H54 (cell line): ENCODE results near the gene ZNF8.
"Not testable (repeated sequence)": the region's sequence is repeated elsewhere in the genome, so short reads cannot be mapped to it uniquely, and the experiment has no call there.

ENCODE experiments used
- DNase-seq: peaks from one replicate; pipeline ENCODE4 v3.0.0; 2011; ENCODE audit warnings: low spot score, mixed read lengths; ENCODE audit not compliant: insufficient read length
- FAIRE-seq: peaks from 3 replicates; lab custom pipeline; 2011; peaks lifted over from hg19 to GRCh38; lab: Jason Lieb, UNC
- POLR2A ChIP-seq: IDR thresholded peaks from 2 replicates; pipeline ENCODE4 v1.6.1; 2011; ENCODE audit warnings: low read depth, mild to moderate bottlenecking, low read length

The ZNF8 gene

GRCh38 chr19:58334691-58335249 is 56.0 kb downstream of the ZNF8 start:
- TF ChIP-seq POLR2A: no peak
- DNase-seq (no peak), FAIRE-seq (no peak)

- no peak for DNase-seq
- TF ChIP-seq POLR2A: no peak
- no peak for FAIRE-seq
These were observed 56.9 kb downstream of the ZNF8 start for GRCh38 chr19:58335630-58336029.

- FAIRE-seq (no peak), DNase-seq (no peak)
- no peak for TF ChIP-seq POLR2A
These were observed 57.5 kb downstream of the ZNF8 start for GRCh38 chr19:58336216-58336615.

GRCh38 chr19:58336820-58337219 is 58.1 kb downstream of the ZNF8 start:
- DNase-seq (no peak), FAIRE-seq (no peak)
- no peak for TF ChIP-seq POLR2A

GRCh38 chr19:58338336-58338735 is 59.6 kb downstream of the ZNF8 start:
- no peak for TF ChIP-seq POLR2A
- no peak for FAIRE-seq

GRCh38 chr19:58338825-58339558 is 60.2 kb downstream of the ZNF8 start:
- DNase-seq: no peak
- no peak for FAIRE-seq
- no peak for TF ChIP-seq POLR2A

More at GRCh38 chr19:58338336-58338735, 59.6 kb downstream of the ZNF8 start:
- DNase-seq: no peak

GRCh38 chr19:58345558-58345957 is 66.8 kb downstream of the ZNF8 start:
- FAIRE-seq: no peak
- no peak for TF ChIP-seq POLR2A

GRCh38 chr19:58346961-58347929 is 68.5 kb downstream of the ZNF8 start:
- TF ChIP-seq POLR2A: peak; percentile 58
- DNase-seq: peak; percentile 83
- FAIRE-seq: no peak

More at GRCh38 chr19:58345558-58345957, 66.8 kb downstream of the ZNF8 start:
- no peak for DNase-seq

GRCh38 chr19:58348080-58348479 is 69.3 kb downstream of the ZNF8 start:
- FAIRE-seq, DNase-seq: not testable (repeated sequence)

GRCh38 chr19:58349590-58349989 is 70.8 kb downstream of the ZNF8 start:
- DNase-seq (no peak), FAIRE-seq (no peak)
- no peak for TF ChIP-seq POLR2A

- no peak for TF ChIP-seq POLR2A
- FAIRE-seq: no peak
These were observed 71.5 kb downstream of the ZNF8 start for GRCh38 chr19:58350001-58350861.

GRCh38 chr19:58350871-58351557 is 72.3 kb downstream of the ZNF8 start:
- DNase-seq (no peak), FAIRE-seq (no peak)
- no peak for TF ChIP-seq POLR2A

More at GRCh38 chr19:58350001-58350861, 71.5 kb downstream of the ZNF8 start:
- no peak for DNase-seq

GRCh38 chr19:58351558-58351878 is 72.8 kb downstream of the ZNF8 start:
- FAIRE-seq (no peak), DNase-seq (no peak)
- TF ChIP-seq POLR2A: no peak
